Liver (tissue), 9 donors: ENCODE data around the gene CHRDL2. TPM values are rescaled to one million over a fixed set of nuclear protein-coding genes. Genes with fewer than 3 reads are reported as not detected.

Experiments
- DNase-seq: peaks from one replicate; pipeline ENCODE4 v3.0.0-alpha.2; 2017; ENCODE audit warnings: low spot score
- H3K27ac ChIP-seq, 2 donors: one replicate each; pipeline ENCODE4 v1.7.0; 2013; ENCODE audit warnings: inconsistent platforms in 2 of 2, low read length in 2 of 2, control low read depth in 1 of 2, low read depth in 1 of 2, mild to moderate bottlenecking in 1 of 2
- H3K27me3 ChIP-seq, 4 donors: one replicate each; pipeline versions ENCODE4 v1.6.1 to v1.7.0; 2013; ENCODE audit warnings: low read length in 3 of 4, inconsistent platforms in 1 of 4, mild to moderate bottlenecking in 1 of 4, moderate library complexity in 1 of 4; ENCODE audit not compliant: control insufficient read depth in 4 of 4, insufficient read depth in 4 of 4
- H3K36me3 ChIP-seq, 4 donors: one replicate each; pipeline versions ENCODE4 v1.6.1 to v1.7.0; 2013; ENCODE audit warnings: low read length in 3 of 4, mild to moderate bottlenecking in 3 of 4, low read depth in 1 of 4, moderate library complexity in 1 of 4; ENCODE audit not compliant: control insufficient read depth in 4 of 4, insufficient read depth in 3 of 4
- H3K4me1 ChIP-seq, 4 donors: one replicate each; pipeline versions ENCODE4 v1.6.1 to v1.7.0; 2013; ENCODE audit warnings: low read length in 3 of 4, mild to moderate bottlenecking in 3 of 4, moderate library complexity in 1 of 4; ENCODE audit not compliant: control insufficient read depth in 4 of 4, insufficient read depth in 4 of 4
- H3K4me3 ChIP-seq, 3 donors: one replicate each; pipeline versions ENCODE4 v1.6.1 to v1.7.0; 2013; ENCODE audit warnings: low read length in 3 of 3, control low read depth in 1 of 3, low read depth in 1 of 3, mild to moderate bottlenecking in 1 of 3
- H3K9ac ChIP-seq, 2 donors: one replicate each; pipeline ENCODE4 v1.7.0; 2013; ENCODE audit warnings: low read length in 2 of 2, mild to moderate bottlenecking in 2 of 2, moderate library complexity in 2 of 2, control low read depth in 1 of 2, low read depth in 1 of 2
- H3K9me3 ChIP-seq, 4 donors: one replicate each; pipeline versions ENCODE4 v1.6.1 to v1.7.0; 2013; ENCODE audit warnings: low read length in 3 of 4; ENCODE audit not compliant: control insufficient read depth in 4 of 4
- ATF3 ChIP-seq: IDR thresholded peaks from 2 replicates; pipeline ENCODE4 v1.6.1; 2016; ENCODE audit warnings: antibody characterized with exemption
- CTCF ChIP-seq: fragments of 150-350 bp; IDR thresholded peaks from 2 replicates; pipeline ENCODE4 v1.5.1; 2017; ENCODE audit warnings: improper control_type of control experiment, low read depth, low read length; ENCODE audit not compliant: missing input control
- FOXA2 ChIP-seq: IDR thresholded peaks from 2 replicates; pipeline ENCODE4 v1.6.1; 2016; ENCODE audit warnings: antibody characterized with exemption
- GABPA ChIP-seq, 2 donors: IDR thresholded peaks in 1 of 2; conservative IDR thresholded peaks in 1 of 2; 2 replicates each; pipeline ENCODE4 v1.6.1; 2016; ENCODE audit warnings: antibody characterized with exemption in 2 of 2, mild to moderate bottlenecking in 1 of 2, moderate library complexity in 1 of 2
- HNF4A ChIP-seq, 2 donors: conservative IDR thresholded peaks; 2 replicates each; pipeline ENCODE4 v1.6.1; 2016; ENCODE audit warnings: antibody characterized with exemption in 2 of 2, mild to moderate bottlenecking in 2 of 2
- HNF4G ChIP-seq: IDR thresholded peaks from 2 replicates; pipeline ENCODE4 v1.6.1; 2016; ENCODE audit warnings: antibody characterized with exemption
- MAX ChIP-seq: IDR thresholded peaks from 2 replicates; pipeline ENCODE4 v1.6.1; 2016; ENCODE audit warnings: antibody characterized with exemption
- NR2F2 ChIP-seq: IDR thresholded peaks from 2 replicates; pipeline ENCODE4 v1.6.1; 2016; ENCODE audit warnings: antibody characterized with exemption
- RAD21 ChIP-seq, 2 donors: IDR thresholded peaks; 2 replicates each; pipeline ENCODE4 v1.6.1; 2016; ENCODE audit warnings: antibody characterized with exemption in 2 of 2, mild to moderate bottlenecking in 2 of 2
- REST ChIP-seq: IDR thresholded peaks from 2 replicates; pipeline ENCODE4 v1.6.1; 2016; ENCODE audit warnings: antibody characterized with exemption, mild to moderate bottlenecking
- RXRA ChIP-seq, 2 donors: IDR thresholded peaks; 2 replicates each; pipeline ENCODE4 v1.6.1; 2017 to 2018; ENCODE audit warnings: antibody characterized with exemption in 2 of 2, mild to moderate bottlenecking in 1 of 2
- SP1 ChIP-seq: IDR thresholded peaks from 2 replicates; pipeline ENCODE4 v1.6.1; 2018; ENCODE audit warnings: antibody characterized with exemption, mild to moderate bottlenecking
- ZBTB33 ChIP-seq: IDR thresholded peaks from 2 replicates; pipeline ENCODE4 v1.6.1; 2016; ENCODE audit warnings: antibody characterized with exemption
- WGBS: extraction: QIAGEN DNeasy Blood & Tissue Kit; methylation state at CpG from one replicate; pipeline ENCODE4 v1.1.7; 2013; 5-methylcytosine and 5-hydroxymethylcytosine counted together
- polyA plus RNA-seq, 2 donors: library from polyadenylated mRNA; stranded (reverse) in 1 of 2; unstranded in 1 of 2; fragments of 200-250 nt in 1 of 2; fragments of >200 nt in 1 of 2; fragmentation: Nextera tagmentation in 1 of 2; extraction: Ambion mirVana in 1 of 2; gene quantifications; one replicate each; pipeline versions ENCODE4 v1.2.1 to v1.2.3, GENCODE V29; 2013 to 2015
- total RNA-seq, 2 donors: library from RNA; depleted of rRNA; stranded (reverse); fragments of >200 nt; gene quantifications; one replicate each; pipeline ENCODE4 v1.2.3, GENCODE V29; 2014
- donor health status: healthy.
- donor health status: healthy.
- donor health status: healthy.
- donor health status: healthy.
- donor health status: healthy.

CHRDL2 gene
- total and polyA plus RNA-seq, 4 donors = 1.8 to 19.0 (median 15.8) TPM; not detected in 1

- no peak for TF ChIP-seq MAX
- TF ChIP-seq CTCF = no peak
- TF ChIP-seq RXRA (IDR thresholded peaks at IDR 0.05) = no peak
- TF ChIP-seq FOXA2 = no peak
- TF ChIP-seq NR2F2 = no peak
- TF ChIP-seq HNF4G = no peak
- TF ChIP-seq GABPA (IDR thresholded peaks at IDR 0.05 in 1 of 2, conservative IDR thresholded peaks at IDR 0.05 in 1 of 2) = no peak
- TF ChIP-seq ATF3 = no peak
These were observed 61.7 kb downstream of the CHRDL2 start (continued) for GRCh38 chr11:74669211-74670160.

GRCh38 chr11:74663315-74663714 is 67.9 kb downstream of the CHRDL2 start:
- H3K9ac ChIP-seq = no peak overlapping the region
- H3K36me3 ChIP-seq = no peaks in the 10 kb centered on the region
- WGBS = 33% methylated on average over 1 of the region's 1 CpG
- TF ChIP-seq REST = no peak
- no peak for TF ChIP-seq RAD21 (IDR thresholded peaks at IDR 0.05)
- no peak for TF ChIP-seq MAX
- TF ChIP-seq NR2F2 = no peak
- no peak for TF ChIP-seq SP1
- no peak for TF ChIP-seq RXRA (IDR thresholded peaks at IDR 0.05)
- no peak for TF ChIP-seq HNF4A (conservative IDR thresholded peaks at IDR 0.05)
- no peak for TF ChIP-seq CTCF
- TF ChIP-seq FOXA2 = no peak
- TF ChIP-seq ZBTB33 = no peak
- H3K27me3 ChIP-seq = no peaks in the 10 kb centered on the region
- H3K9me3 ChIP-seq = no peaks in the 10 kb centered on the region
- no peak for DNase-seq
- H3K27ac ChIP-seq = no peak overlapping the region
- peaks cover 0 to 21% (median 13%) of the 10 kb centered on the region in 4 donors for H3K4me1 ChIP-seq
- no peak overlapping the region for H3K4me3 ChIP-seq
